ENCODE data around the gene JAM3.

JAM3 gene

DNA sequence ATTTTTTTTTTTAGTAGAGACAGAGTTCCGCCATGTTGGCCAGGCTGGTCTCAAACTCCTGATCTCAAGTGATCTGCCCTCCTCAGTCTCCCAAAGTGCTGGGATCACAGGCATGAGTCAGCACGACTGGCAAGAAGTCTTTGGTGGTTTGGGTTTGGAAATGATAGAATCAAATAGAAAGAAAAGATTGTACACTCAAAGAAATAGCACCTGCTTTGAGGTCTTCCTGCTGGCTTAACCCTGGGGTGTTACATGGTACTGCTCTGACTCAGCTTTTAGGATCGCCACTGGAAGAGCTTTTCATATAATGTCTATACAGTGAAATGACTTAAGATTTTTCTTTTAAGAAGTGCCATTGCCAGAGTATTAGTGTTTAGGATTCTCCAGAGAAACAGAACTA, 50.2 kb downstream of the JAM3 start:
- peaks cover 13% of the 10 kb centered on the region for H3K27me3 ChIP-seq (ENCODE audit: control insufficient read depth, low read length)
- no peaks in the 10 kb centered on the region for H3K9me2 ChIP-seq (replicated peaks; ENCODE audit: control insufficient read depth, low read length)
- no peaks in the 10 kb centered on the region for H3K9me3 ChIP-seq (ENCODE audit: control insufficient read depth, insufficient read depth, low read length)
- no peak overlapping the region for H3K4me3 ChIP-seq (ENCODE audit: low read length)
- H3K4me2 ChIP-seq (ENCODE audit: low read length): no peak overlapping the region
- no peaks in the 10 kb centered on the region for H3K4me1 ChIP-seq (ENCODE audit: control insufficient read depth, low read length)
- no peaks in the 10 kb centered on the region for H3K36me3 ChIP-seq (ENCODE audit: control insufficient read depth, low read length)
- no peaks in the 10 kb centered on the region for H3F3A ChIP-seq (ENCODE audit: control insufficient read depth, insufficient read depth)
- H4K20me1 ChIP-seq (ENCODE audit: control insufficient read depth, insufficient read depth, low read depth, low read length): no peaks in the 10 kb centered on the region
- TF ChIP-seq EZH2phosphoT487 (IDR thresholded peaks at IDR 0.05; ENCODE audit: borderline replicate concordance, low read length): no peak
- TF ChIP-seq CTCF (IDR thresholded peaks at IDR 0.05; ENCODE audit: low read depth, low read length, poor library complexity, severe bottlenecking): no peak
- H3K79me2 ChIP-seq (ENCODE audit: control insufficient read depth, low read length): no peaks in the 10 kb centered on the region
- H3K27ac ChIP-seq (ENCODE audit: low read depth, low read length): no peak overlapping the region

GRCh38 chr11:134120143-134120850, 51.4 kb downstream of the JAM3 start:
- no peaks in the 10 kb centered on the region for H3K4me1 ChIP-seq (ENCODE audit: control insufficient read depth, low read length)
- H3K9me2 ChIP-seq (replicated peaks; ENCODE audit: control insufficient read depth, low read length): no peaks in the 10 kb centered on the region
- H3K27me3 ChIP-seq (ENCODE audit: control insufficient read depth, low read length): peaks cover 13% of the 10 kb centered on the region
- H3K4me2 ChIP-seq (ENCODE audit: low read length): no peak overlapping the region
- H3K27ac ChIP-seq (ENCODE audit: low read depth, low read length): no peak overlapping the region
- no peaks in the 10 kb centered on the region for H4K20me1 ChIP-seq (ENCODE audit: control insufficient read depth, insufficient read depth, low read depth, low read length)
- H3K36me3 ChIP-seq (ENCODE audit: control insufficient read depth, low read length): no peaks in the 10 kb centered on the region
- TF ChIP-seq CTCF (IDR thresholded peaks at IDR 0.05; ENCODE audit: low read depth, low read length, poor library complexity, severe bottlenecking) (no peak), EZH2phosphoT487 (IDR thresholded peaks at IDR 0.05; ENCODE audit: borderline replicate concordance, low read length) (no peak)
- no peaks in the 10 kb centered on the region for H3K79me2 ChIP-seq (ENCODE audit: control insufficient read depth, low read length)
- H3K9me3 ChIP-seq (ENCODE audit: control insufficient read depth, insufficient read depth, low read length): no peaks in the 10 kb centered on the region
- H3K4me3 ChIP-seq (ENCODE audit: low read length): no peak overlapping the region
- H3F3A ChIP-seq (ENCODE audit: control insufficient read depth, insufficient read depth): no peaks in the 10 kb centered on the region

DNA sequence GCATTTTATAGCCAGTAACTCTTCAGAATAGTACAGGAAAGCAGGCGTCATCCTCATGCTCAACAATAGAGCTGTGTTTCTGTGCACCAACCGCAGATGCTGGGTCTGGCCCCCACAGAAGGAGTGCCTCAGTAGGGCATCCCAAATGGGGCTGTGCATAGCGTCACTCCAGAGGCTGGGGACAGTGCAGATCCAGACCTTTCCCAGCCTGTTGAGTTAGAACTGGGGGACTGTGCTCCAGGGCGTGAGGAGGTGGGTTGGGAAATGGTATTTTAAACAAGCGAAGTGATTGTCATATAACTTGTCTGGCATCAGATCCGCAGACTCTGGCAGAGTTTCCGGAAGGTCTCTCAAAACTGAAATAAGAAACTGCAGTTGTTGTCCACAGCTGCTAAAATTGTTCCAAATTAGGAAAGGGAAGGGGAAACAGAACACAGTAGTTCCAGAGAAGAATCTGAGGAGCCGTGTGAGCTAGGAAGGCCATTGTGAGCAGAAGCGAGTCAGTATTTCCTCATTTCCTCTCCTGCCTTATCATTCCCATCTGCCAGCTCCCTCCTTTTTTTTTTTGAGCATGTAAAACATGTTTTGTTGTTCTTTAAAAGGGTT, 52.2 kb downstream of the JAM3 start:
- no peaks in the 10 kb centered on the region for H4K20me1 ChIP-seq (ENCODE audit: control insufficient read depth, insufficient read depth, low read depth, low read length)
- TF ChIP-seq EZH2phosphoT487 (IDR thresholded peaks at IDR 0.05; ENCODE audit: borderline replicate concordance, low read length) (no peak), CTCF (IDR thresholded peaks at IDR 0.05; ENCODE audit: low read depth, low read length, poor library complexity, severe bottlenecking) (no peak)
- H3K4me1 ChIP-seq (ENCODE audit: control insufficient read depth, low read length): no peaks in the 10 kb centered on the region
- H3K4me2 ChIP-seq (ENCODE audit: low read length): no peak overlapping the region
- H3K9me2 ChIP-seq (replicated peaks; ENCODE audit: control insufficient read depth, low read length): no peaks in the 10 kb centered on the region
- H3F3A ChIP-seq (ENCODE audit: control insufficient read depth, insufficient read depth): no peaks in the 10 kb centered on the region
- H3K4me3 ChIP-seq (ENCODE audit: low read length): no peak overlapping the region
- H3K79me2 ChIP-seq (ENCODE audit: control insufficient read depth, low read length): no peaks in the 10 kb centered on the region
- H3K27me3 ChIP-seq (ENCODE audit: control insufficient read depth, low read length): peaks cover 15% of the 10 kb centered on the region
- H3K27ac ChIP-seq (ENCODE audit: low read depth, low read length): no peak overlapping the region
- no peaks in the 10 kb centered on the region for H3K36me3 ChIP-seq (ENCODE audit: control insufficient read depth, low read length)
- no peaks in the 10 kb centered on the region for H3K9me3 ChIP-seq (ENCODE audit: control insufficient read depth, insufficient read depth, low read length)

All from DOHH2 (cell line).